Fibroblast of pulmonary artery (primary cell): ENCODE results near the gene SYT2.

ENCODE experiments used
- DNase-seq: peaks from one replicate; pipeline ENCODE4 v3.0.0-alpha.2; 2010; ENCODE audit warnings: low read depth
- H3K4me3 ChIP-seq: replicated peaks from 2 replicates; pipeline ENCODE4 v1.5.1; 2011; ENCODE audit warnings: low read depth, mild to moderate bottlenecking, control low read depth, low read length, moderate library complexity
- TF ChIP-seq, protein P1 (sequence below): IDR thresholded peaks from 2 replicates; pipeline ENCODE4 v1.5.1; 2011; ENCODE audit warnings: mild to moderate bottlenecking, control low read depth, low read length, inconsistent platforms; ENCODE audit errors: missing control alignments

Gene SYT2

DNA sequence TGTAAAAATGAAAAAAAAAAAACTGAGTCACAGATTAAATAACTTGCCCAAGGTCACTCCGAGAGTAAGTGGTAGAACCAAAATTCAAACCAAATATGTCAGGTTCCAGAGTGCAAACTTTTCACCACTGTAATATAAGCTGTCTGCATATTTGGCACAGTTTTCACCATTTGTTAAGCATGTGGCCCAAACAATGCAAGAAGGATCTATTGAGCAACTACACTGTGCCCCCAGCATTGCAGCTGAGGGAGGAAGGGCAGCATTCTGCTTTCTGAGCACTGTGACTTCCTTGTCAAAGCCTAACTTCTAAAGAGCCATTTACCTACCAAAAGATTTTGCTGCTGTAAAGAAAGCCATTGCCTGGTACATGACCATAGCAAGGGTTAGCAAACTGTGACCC is 133.4 kb downstream of the SYT2 start:
- no peak overlapping the region for H3K4me3 ChIP-seq
- DNase-seq, result peak; percentile 91
- TF ChIP-seq, protein P1, sequence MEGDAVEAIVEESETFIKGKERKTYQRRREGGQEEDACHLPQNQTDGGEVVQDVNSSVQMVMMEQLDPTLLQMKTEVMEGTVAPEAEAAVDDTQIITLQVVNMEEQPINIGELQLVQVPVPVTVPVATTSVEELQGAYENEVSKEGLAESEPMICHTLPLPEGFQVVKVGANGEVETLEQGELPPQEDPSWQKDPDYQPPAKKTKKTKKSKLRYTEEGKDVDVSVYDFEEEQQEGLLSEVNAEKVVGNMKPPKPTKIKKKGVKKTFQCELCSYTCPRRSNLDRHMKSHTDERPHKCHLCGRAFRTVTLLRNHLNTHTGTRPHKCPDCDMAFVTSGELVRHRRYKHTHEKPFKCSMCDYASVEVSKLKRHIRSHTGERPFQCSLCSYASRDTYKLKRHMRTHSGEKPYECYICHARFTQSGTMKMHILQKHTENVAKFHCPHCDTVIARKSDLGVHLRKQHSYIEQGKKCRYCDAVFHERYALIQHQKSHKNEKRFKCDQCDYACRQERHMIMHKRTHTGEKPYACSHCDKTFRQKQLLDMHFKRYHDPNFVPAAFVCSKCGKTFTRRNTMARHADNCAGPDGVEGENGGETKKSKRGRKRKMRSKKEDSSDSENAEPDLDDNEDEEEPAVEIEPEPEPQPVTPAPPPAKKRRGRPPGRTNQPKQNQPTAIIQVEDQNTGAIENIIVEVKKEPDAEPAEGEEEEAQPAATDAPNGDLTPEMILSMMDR, result no peak

DNA sequence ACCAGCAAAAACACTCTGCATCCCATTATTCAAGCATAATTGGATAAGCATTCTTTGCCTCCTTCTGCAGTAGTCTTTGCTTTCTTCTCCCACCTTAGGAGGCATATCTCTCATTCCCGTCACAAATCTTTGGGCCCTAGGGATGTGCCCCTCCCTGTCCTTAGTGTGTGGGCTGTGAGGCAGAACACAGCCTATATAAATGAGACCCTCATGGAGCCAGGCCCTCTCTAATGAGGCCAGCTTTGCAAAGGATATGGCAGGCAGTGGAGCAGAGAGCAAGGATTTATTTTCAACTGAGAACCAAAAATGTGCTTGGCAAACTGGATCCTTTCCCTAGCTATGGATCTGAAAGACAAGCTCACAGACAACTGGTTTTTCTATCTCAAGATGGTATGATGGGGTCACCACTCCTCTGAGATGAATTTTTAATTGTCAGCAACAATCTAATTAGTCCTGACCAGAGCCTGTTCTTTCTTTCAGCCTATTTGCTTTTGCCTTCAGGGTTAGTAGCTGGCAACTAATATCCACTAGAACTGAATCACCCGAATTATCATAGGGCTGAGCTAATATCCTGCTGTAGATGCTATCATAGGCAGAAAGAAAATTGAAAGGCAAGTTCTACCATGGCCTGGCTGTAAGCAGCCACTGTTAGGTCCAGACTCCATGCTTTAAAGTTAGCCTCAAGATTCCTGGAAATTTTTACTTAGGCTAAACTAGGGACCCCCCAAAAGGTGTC is 134.2 kb downstream of the SYT2 start:
- peak; percentile 52 for DNase-seq
- TF ChIP-seq, protein P1, result no peak
- H3K4me3 ChIP-seq, result no peak overlapping the region

DNA sequence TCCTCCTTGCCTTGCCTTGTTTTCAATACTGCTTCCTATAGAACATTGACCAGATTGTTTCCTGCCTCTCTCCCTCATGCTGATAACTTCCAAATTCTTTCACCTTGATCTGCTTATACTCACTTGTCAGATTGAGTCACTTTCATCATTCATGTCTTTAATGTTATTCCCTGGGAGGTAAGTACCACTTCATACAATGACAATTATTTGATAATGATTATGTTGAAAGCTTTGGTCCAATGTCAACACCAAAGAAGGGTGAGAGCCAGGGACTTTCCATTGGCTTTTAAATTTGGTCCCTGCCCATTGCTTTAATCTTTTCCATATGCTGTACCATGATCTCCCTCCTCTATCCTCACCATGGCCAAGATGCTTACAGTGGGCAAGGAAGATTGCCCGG is 137.4 kb downstream of the SYT2 start:
- no peak for DNase-seq
- no peak overlapping the region for H3K4me3 ChIP-seq
- TF ChIP-seq, protein P1, result no peak

DNA sequence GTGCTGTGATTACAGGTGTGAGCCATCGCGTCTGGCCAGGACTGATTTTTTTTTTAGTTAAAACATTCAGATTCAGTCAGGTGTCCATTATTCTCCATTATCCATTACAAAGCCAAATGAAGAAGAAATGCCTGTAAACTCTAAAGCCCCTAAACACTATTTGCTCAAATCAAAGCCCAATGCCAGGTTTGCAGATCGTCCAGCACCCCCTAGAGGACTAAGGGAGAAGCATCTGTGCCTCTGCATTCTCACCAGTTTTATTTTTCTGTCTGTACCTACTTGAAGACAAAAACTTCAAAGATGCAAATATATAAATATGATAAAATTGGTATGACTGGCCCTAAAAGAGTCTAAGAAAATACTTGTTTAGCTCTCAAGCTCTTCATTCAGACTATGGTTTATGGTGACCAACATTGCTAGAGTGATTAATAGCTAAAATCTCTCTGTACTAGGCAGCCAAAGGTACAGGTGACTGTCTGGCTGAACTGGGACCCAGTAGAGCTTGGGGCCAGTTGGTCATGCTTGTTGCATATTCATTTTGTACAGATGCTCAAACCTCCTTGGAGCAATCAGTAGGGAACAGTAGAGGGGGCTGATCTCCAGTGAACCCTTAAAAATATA is 138.4 kb downstream of the SYT2 start:
- DNase-seq, result peak; percentile 76
- no peak overlapping the region for H3K4me3 ChIP-seq
- TF ChIP-seq, protein P1, result peak; percentile 98

DNA sequence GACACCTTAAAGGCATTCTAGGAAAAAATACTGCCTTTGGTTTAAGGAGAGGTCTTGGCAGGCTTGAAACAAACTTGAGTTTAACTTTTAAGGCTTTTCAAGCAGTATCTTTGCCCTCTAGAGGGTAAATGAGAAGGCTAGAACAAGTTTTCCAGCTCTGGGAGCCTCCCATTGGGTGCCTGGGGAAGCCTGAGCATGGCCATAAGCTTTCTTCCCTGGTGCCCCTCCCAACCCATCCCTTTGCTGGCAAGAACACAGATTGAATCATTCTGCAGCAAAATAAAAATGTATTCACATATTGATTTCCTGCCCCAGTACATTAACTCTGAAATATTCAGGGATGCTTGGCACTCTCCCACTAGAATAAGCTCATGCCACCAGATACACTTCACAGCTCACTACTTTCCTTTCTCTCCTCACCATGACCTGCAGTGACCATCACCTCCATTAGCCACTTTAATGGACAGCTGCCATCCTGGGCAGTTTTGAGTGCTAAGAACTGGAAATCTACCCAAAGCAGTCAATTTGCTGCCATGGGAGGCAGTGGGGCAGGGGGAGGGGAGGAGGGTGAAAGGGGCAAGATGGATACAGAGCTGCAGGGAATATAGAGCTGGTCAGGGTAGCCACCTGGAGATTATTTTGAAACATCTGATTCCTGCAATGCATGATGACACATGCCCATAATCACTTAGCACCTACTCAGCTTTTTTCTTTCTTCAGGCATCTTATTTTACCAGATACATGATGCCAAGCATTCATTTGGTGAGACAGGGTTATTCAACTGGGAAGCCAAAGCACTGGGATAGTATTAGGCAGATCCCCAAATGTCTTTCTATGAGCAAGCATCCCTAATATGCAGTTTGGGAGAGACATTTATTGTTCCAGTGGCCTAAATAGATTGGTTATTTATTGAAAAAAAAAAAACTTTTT is 140.6 kb downstream of the SYT2 start:
- TF ChIP-seq, protein P1, result no peak
- H3K4me3 ChIP-seq, result no peak overlapping the region
- DNase-seq, result no peak

DNA sequence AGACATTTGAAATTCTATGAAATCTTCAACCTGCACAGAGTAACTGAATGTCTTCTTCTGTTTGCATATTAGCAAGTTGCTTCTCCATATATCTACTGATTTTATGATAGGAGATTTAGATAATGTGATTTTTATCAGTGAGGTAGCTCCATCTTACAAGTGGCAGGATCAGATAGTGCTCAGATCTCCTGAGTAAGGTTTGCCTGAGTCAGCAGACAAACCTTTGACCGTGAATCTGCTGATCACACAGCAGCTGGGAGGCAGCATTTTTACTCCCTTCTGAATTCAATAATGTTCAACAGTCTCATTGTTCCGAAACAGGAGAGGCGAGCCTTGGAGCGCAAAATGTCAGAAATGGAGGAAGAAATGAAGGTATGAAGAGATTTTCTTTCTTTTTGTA is 141.4 kb downstream of the SYT2 start:
- H3K4me3 ChIP-seq, result no peak overlapping the region
- no peak for DNase-seq
- TF ChIP-seq, protein P1, result no peak
